ENCODE data around the gene PM20D1.

PM20D1 gene

DNA sequence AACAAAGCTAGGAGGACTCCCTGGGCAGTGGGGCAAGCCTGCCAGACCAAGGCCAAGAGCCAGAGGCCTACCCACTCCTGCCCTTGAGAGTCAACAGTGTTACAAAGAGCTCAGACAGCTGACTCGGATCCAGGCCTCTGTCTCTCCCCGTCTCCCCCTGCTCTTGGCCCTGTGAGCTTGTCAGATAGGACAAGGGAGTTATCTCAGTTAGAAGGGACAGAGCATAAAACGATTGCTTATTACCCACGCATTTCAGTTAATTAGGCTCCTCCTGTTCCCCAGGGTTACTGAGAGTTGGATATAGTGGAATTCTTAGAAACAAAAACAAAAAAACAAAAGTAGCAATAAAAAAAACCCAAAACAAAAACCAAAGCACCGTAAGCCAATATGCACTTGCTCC, 38.3 kb downstream of the PM20D1 start:
- in situ Hi-C loops (cut with HindIII; ENCODE audit: low pct_ligation_motif_present, low sequenced_read_pairs), result no loop called here
- H3K27ac ChIP-seq, result no peak overlapping the region
- H3K27me3 ChIP-seq (replicated peaks), result no peaks in the 10 kb centered on the region
- H3K4me3 ChIP-seq (ENCODE audit: low read depth, low read length), result no peak overlapping the region
- DNase-seq, result peak; percentile 5
- H3K36me3 ChIP-seq (replicated peaks), result peaks cover 6% of the 10 kb centered on the region
- TF ChIP-seq, protein P1, sequence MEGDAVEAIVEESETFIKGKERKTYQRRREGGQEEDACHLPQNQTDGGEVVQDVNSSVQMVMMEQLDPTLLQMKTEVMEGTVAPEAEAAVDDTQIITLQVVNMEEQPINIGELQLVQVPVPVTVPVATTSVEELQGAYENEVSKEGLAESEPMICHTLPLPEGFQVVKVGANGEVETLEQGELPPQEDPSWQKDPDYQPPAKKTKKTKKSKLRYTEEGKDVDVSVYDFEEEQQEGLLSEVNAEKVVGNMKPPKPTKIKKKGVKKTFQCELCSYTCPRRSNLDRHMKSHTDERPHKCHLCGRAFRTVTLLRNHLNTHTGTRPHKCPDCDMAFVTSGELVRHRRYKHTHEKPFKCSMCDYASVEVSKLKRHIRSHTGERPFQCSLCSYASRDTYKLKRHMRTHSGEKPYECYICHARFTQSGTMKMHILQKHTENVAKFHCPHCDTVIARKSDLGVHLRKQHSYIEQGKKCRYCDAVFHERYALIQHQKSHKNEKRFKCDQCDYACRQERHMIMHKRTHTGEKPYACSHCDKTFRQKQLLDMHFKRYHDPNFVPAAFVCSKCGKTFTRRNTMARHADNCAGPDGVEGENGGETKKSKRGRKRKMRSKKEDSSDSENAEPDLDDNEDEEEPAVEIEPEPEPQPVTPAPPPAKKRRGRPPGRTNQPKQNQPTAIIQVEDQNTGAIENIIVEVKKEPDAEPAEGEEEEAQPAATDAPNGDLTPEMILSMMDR (IDR thresholded peaks at IDR 0.05; ENCODE audit: low read depth, low read length, missing control alignments), result no peak

DNA sequence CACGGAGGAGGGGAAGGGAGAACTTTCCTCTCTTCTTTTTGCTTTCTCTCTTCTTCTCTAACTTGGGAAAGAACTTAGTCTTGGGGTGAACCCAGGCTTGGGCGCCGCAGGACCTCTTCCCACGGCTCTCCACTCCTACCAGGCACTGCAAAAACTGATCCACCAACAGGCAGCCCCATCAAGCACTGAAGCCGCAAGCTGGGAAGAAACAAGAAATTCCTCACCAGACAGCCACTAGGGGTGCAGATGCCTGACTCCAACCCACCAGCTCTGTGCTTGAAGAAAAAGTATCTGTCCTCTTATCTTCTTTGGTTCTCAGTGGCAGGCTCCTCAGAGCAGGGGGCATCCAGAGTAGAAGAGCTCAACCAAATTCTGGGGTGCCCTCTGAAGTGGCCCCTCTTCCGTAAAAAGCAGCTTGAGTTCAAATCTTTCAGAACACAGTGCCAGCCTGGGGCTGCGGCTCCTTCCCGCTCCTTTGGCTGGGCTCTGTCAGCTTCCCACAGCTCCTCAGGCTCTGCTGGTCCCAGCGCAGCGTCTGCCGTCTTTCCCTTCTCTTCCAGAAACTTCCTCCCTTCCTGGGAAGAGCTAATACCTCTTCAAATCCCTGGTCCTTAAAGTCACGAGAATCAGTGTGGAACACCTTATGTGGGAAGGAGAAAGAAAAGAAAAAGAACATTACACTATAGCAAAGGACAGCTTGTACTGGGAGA, 39.3 kb downstream of the PM20D1 start:
- no peak overlapping the region for H3K4me3 ChIP-seq (ENCODE audit: low read depth, low read length)

GRCh38 chr1:205809942-205810345, 40.0 kb downstream of the PM20D1 start:
- H3K36me3 ChIP-seq (replicated peaks), result peaks cover 6% of the 10 kb centered on the region

More for the DNA sequence above, 39.3 kb downstream of the PM20D1 start:
- Histone ChIP-seq H3K36me3 (replicated peaks) (peaks cover 6% of the 10 kb centered on the region), H3K27me3 (replicated peaks) (no peaks in the 10 kb centered on the region), H3K27ac (no peak overlapping the region)
- peak; percentile 33 for DNase-seq
- in situ Hi-C loops (cut with HindIII; ENCODE audit: low pct_ligation_motif_present, low sequenced_read_pairs), result no loop called here
- TF ChIP-seq, protein P1 (IDR thresholded peaks at IDR 0.05; ENCODE audit: low read depth, low read length, missing control alignments), result peak; percentile 70

DNA sequence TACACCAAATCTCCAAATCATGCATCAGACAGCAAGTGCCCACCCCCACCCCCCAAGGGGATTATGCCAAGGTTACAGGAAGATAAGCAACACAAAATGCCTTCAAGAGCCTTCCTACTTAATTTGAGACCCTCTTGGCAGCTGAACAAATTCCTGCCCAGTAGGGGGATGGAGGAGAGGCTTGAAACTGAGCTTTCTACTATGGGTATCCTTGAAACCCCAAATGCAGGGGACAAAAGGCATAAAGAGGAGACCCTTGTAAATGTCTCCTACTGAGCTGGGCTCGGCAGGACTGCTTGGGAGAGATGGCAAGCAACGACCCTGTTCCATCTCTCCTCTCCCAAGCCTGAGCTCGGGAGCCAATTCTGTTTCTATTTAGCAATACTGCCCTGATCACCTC, 40.5 kb downstream of the PM20D1 start:
- no peak overlapping the region for H3K27ac ChIP-seq
- TF ChIP-seq, protein P1 (IDR thresholded peaks at IDR 0.05; ENCODE audit: low read depth, low read length, missing control alignments), result no peak
- in situ Hi-C loops (cut with HindIII; ENCODE audit: low pct_ligation_motif_present, low sequenced_read_pairs), result no loop called here
- H3K36me3 ChIP-seq (replicated peaks), result peaks cover 6% of the 10 kb centered on the region
- DNase-seq, result no peak
- no peak overlapping the region for H3K4me3 ChIP-seq (ENCODE audit: low read depth, low read length)
- H3K27me3 ChIP-seq (replicated peaks), result no peaks in the 10 kb centered on the region

More at GRCh38 chr1:205809942-205810345, 40.0 kb downstream of the PM20D1 start:
- Histone ChIP-seq H3K27me3 (replicated peaks) (no peaks in the 10 kb centered on the region), H3K4me3 (ENCODE audit: low read depth, low read length) (no peak overlapping the region), H3K27ac (no peak overlapping the region)
- no peak for DNase-seq
- TF ChIP-seq, protein P1 (IDR thresholded peaks at IDR 0.05; ENCODE audit: low read depth, low read length, missing control alignments), result no peak
- in situ Hi-C loops (cut with HindIII; ENCODE audit: low pct_ligation_motif_present, low sequenced_read_pairs), result no loop called here

GRCh38 chr1:205805082-205805711, 44.7 kb downstream of the PM20D1 start:
- Histone ChIP-seq H3K4me3 (ENCODE audit: low read depth, low read length) (no peak overlapping the region), H3K27ac (no peak overlapping the region), H3K36me3 (replicated peaks) (peaks cover 6% of the 10 kb centered on the region), H3K27me3 (replicated peaks) (no peaks in the 10 kb centered on the region)
- in situ Hi-C loops (cut with HindIII; ENCODE audit: low pct_ligation_motif_present, low sequenced_read_pairs), result no loop called here
- no peak for DNase-seq
- TF ChIP-seq, protein P1 (IDR thresholded peaks at IDR 0.05; ENCODE audit: low read depth, low read length, missing control alignments), result no peak
